ENCODE results near the gene PPFIA1. TPM values are rescaled to one million over a fixed set of nuclear protein-coding genes. Genes with fewer than 3 reads are reported as not detected.
A peak's percentile ranks its signal among the peaks of the same experiment; 100 is the strongest.

PPFIA1 gene
- total RNA-seq, 1 experiment from 2014 or later: 45.1 TPM

DNA sequence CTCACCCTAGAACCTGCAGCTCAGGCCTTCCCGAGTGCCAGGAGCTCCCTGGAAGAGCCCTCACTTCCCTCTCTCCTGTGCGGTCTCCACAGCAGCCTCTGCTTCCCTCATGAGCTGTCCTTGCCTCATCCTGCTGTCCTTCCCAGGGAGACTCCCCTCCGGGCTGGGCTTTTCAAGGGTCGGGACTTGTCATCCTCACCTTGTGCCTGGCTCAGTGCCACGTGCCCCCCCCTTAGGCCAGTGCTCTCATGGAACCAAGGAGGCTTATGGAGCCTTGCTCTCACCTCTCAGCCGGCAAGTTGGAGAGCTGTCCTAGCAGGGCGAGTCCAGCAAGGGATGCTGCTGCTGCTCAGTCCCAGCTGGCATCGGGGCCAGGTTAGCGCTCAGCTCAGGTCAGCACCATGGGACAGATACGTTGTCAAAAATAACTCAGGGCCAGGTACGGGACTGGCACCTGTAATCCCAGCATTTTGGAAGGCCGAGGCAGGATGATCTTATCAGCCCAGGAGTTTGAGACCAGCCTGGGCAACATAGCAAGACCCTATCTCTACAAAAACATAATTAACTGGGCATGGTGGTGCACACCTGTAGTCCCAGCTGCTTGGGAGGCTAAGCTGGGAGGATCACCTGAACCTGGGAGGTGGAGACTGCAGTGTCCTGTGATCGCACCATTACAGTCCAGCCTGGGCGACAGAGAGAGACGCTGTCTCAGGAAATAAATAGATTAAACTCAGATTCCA, 141.4 kb downstream of the PPFIA1 start:
- no peak for DNase-seq (ENCODE audit: low read depth)

DNA sequence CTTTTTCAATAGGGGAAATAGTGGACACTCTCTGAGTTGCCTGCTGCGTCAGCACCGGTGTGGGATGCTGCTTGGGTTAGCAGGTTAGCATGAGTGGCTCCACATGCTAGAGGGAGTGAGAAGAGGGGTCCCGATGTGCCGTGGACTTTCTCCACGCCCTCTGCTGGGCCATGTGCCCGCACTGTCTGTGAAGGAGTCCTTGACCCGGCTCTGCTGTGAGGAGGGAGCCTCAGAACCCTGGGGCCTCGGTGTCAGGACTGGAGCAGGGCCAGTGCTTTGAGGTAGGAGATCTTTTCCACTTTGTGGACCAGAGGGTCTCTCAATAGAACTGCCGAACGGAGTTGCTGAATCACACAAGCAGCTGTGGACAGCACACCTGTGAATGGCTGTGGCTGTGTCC, 142.7 kb downstream of the PPFIA1 start:
- no peak for DNase-seq (ENCODE audit: low read depth)

DNA sequence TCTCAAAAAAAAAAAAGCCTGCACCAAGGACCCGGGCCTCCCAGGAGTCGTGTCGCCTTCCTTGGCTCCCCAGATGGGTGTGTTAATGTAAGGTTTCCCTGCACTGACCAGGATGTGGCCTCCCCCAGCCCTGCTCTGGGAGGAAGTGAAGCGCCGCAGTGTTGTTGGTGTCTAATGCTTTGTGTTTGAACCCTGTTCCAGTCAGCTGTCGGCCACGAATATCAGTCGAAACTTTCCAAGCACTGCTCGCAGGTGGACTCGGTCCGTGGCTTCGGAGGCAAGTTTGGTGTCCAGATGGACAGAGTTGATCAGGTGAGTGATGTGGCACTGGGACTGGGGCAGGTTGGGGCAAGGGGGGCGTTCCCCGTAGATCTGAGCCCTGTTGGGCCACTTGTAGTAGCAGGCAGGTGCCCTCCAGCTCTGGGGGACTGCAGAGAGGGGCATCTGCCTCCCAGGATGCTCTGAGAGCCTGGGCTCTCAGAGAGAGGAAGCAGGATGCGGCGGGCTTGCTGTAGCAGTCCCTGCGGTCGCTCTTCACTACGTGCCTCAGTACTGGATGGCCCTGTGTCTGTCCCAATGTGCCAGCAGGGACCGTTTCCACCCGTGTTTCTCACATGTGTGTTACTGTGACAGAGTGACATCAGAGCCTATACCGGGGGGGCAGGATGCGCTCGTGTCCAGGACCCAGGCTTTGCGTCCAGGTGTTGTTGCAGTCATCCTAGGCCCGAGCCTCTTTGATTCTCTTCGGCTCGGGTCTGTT, 144.0 kb downstream of the PPFIA1 start:
- DNase-seq (ENCODE audit: low read depth): no peak

DNA sequence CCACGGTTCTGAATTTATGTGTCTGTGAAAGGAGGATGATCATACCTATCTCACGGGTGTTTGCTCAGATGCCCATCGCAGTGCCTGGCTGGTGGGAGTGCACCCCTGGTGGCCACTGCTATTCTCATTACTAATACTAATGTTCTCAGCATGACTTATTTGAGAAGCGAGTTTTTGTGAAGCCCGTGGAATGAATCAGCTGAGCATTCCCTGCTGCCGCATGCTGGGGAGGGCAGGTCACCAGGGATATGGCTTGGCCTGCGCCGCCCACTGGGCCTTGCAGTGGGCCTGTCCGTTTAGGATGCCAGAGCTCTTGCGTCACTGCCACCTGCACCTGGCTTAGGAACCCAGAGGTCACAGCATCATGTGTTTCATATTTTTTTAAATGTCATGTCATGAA, 144.7 kb downstream of the PPFIA1 start:
- DNase-seq (ENCODE audit: low read depth): peak; percentile 74

DNA sequence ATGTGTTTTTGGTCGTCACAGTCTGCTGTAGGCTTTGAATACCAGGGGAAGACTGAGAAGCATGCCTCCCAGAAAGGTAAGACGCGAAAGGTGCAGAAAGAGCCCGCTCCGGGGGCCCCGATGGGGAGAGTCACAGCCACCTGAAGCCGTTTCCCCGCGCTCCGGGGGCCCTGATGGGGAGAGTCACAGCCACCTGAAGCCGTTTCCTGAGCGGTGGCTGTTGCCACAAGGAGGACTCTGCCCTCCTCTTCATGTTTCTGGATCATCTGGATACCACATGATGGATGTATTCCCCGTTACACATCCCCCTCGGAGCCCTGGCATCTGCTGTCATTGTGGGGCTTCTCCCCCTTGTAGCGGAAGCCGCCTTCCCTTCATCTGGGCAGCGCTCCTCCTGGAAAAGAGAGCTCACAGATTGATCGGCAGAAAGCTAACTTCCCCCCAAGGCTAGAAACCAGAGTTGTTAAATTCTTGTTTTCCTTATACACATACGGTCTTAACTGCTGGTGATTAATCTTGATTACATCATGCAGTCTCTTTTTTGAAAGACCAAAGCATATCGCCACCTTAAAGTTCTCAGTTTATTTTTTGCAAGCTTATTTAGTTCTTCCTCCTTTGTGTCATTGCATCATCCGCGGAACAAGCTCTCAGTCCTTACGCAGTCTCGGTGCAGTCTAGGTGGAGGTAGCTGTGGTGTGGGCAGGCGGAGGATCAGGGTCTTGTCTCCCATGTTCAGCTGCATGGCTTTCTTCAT, 145.3 kb downstream of the PPFIA1 start:
- DNase-seq (ENCODE audit: low read depth): no peak

DNA sequence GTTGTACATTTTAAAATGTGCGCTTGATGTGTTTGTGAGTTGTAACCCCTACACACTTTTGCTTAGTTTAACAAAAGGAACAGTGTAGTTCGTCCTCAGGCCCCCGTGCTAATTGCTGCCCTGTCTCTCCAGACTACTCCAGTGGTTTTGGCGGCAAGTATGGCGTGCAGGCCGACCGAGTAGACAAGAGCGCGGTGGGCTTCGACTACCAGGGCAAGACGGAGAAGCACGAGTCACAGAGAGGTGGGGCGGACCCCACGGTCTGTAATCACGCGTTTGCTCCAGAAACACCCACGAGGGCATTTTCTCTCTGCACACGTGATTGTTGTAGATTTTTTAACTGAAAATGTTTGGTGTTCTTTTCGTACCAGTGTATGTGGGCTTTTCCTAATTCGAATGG, 146.4 kb downstream of the PPFIA1 start:
- DNase-seq (ENCODE audit: low read depth): no peak

DNA sequence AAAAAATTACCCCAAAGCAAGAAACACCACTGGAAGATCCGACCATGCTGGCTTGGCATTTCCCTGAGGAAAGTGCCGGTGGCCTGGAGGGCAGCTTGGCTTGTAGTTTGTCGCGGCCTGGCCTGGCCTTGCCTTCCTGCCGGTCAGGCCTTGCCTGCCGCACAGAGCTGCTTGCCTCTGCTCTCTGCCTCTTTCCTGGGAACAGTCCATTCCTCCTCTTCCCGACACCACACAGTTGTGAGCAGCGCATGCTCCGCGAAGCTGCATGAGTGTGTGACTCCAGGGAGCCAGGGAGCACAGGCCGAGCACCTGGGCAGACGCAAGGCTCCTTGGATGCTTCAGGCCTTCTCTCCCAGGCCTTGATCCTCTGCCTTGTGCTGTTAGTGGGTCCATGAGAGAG, 147.6 kb downstream of the PPFIA1 start:
- DNase-seq (ENCODE audit: low read depth): no peak

DNA sequence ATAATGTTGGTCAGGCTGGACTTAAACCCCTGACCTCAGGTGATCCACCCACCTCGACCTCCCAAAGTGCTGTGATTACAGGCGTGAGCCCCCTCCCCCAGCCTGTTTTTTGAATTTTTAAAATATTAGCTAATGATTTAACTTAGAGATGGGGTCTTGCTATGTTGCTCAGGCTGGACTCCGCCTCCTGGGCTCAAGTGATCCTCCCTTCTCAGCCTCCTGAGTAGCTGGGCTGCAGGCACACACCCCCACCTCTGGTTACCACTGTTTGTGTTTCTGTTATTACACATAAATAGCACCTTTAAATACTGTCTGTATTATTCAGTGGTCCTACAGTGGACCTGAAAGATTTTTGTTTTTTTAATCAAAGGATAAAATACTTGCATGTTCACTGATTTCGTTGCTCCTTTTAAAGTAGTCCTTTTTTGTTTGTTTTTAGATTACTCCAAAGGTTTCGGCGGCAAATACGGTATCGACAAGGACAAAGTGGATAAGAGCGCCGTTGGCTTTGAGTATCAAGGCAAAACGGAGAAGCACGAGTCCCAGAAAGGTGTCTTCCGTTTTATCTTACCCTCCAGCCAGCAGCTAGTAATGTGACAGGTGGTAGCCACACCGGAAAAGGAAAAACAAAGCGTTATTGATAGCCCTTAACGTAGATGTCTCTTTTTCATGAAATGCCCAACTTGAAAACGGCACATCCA, 149.0 kb downstream of the PPFIA1 start:
- no peak for DNase-seq (ENCODE audit: low read depth)

DNA sequence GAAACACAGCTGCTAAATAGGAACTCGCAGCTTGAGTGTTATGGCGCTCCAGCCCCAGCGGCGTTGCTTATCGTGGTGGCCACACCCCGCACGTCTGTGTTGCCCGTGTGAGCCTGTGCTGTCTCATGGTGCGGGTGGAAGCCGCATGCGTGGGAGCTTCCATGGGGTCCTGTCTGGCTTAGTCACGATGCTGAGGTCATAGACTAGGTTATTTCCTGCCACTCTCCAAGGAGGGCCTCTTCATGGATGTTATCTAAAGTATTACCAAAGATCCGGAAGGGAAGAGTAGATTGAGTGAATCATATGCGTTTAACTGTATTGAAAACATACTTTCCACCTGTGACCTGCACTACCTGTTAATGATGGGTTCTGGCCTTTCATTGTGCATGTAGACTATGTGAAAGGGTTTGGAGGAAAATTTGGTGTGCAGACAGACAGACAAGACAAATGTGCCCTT, 149.5 kb downstream of the PPFIA1 start:
- DNase-seq (ENCODE audit: low read depth): no peak

DNA sequence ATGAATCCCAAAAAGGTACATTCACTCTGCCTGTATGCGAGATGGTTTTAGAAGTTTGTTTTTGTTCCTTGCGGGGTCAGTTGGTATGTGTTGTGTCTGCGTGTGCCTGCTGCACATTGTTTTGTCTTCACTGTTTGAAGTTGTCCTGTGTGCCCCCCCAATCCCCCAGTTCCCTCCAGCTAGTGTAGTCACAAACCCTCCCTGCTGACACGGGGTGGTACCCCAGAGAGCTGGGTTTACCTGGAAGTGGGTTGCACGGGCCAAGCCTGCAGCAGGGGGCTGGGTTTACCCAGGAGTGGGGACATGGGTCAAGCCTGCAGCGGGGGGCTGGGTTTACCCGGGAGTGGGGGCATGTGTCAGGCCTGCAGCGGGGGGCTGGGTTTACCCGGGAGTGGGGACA, 150.0 kb downstream of the PPFIA1 start:
- DNase-seq (ENCODE audit: low read depth): no peak

DNA sequence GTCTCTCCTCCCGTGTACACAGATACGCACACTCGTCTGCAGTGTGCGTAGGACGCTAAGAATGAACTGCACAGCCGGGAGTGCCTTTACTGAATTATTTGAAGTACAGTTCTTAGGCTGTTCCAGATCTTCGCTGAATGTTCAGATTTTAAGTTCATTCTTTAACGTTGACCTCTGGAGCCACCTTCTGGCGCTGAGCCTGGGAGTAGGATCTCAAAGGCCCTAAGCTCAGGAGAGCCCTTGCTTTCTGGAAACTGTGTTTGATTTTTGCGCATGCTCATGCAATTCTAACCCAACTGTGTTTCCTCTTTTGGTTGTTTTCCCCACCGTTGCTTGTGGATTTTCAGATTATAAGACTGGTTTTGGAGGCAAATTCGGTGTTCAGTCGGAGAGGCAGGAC, 150.6 kb downstream of the PPFIA1 start:
- no peak for DNase-seq (ENCODE audit: low read depth)

DNA sequence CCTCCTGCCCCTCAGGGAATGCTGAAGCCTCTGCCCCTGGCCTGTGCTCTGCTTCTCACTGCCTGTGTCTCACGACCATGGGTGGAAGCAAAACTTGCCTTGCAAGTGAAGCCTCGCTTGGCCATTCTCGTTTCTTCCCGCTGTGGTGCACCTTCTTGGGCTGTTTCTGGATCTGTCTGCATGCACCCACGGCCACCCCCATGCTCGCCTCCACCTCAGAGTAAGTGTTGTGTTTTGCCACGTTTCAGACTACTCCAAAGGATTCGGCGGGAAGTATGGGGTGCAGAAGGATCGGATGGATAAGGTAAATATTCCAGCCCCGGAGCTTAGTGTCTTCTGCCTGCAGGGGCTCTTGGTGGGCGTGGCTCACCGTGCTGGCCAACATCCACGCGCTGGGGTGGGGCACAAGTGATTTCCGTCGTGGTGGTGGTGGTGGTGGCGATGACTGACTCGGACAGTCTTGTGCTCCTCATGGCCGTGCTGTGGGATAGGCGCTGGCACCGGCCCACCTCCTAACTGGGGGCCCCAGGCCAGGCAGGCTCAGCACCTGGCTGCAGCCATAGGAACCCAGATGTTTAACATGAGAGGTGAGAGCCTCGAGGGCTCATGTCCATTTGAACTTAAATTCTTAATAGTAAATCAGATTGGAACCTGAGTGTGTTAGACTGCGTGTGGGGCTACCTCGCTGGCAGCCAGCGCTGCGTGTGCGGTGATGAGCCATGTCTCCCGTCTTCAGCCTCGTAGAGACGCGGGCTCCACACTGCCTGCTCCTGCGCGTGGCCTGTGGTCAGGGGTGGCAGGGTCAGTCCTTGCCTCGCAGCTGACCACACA, 152.4 kb downstream of the PPFIA1 start:
- no peak for DNase-seq (ENCODE audit: low read depth)

DNA sequence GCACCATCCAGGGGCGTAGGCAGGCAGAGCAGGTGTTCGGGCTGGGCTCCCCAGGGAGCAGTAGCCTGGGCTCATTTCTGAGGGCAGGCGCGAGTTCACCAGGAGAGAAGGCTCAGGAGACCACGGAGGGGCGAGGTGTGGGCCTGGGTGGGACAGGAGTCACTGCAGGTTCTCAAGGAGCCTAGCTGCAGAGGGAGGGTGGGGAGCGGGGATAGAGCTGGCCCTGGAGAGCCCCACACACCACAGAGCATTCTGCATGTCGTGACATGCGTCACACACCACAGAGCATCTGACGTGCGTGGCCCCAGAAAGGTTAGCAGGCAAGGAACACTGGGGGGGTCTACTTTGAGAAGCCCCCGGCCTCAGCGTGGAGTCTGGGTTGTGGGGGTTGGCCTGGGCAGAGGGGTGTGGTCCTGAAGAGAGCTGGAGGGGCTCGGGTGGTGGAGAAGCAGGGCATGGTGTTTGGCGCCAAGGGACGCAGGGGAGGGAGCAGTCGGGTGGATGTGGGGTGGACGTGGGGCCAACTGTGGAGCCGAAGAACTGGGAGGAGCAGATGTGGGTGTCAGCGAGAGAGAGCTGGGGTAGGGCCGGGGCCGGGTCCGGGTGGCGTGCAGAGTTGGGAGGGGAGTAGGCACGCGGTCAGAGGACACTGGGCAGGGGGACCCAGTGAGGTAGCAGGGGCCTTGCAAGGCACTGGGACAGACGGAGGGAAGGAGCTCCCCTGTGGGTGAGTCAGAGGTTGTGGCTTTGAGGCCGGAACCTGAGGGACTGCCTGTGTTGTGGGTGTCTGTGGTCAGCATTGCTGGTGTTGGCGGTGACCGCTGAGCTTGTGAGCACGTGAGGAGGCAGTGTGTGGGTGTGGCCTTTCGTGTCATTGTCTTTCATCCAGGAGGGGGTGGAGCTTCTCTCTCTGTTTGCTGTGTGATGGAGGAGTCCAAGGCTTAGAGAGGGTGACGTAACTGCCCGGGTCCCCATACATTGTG, 153.3 kb downstream of the PPFIA1 start:
- DNase-seq (ENCODE audit: low read depth): peak; percentile 95

DNA sequence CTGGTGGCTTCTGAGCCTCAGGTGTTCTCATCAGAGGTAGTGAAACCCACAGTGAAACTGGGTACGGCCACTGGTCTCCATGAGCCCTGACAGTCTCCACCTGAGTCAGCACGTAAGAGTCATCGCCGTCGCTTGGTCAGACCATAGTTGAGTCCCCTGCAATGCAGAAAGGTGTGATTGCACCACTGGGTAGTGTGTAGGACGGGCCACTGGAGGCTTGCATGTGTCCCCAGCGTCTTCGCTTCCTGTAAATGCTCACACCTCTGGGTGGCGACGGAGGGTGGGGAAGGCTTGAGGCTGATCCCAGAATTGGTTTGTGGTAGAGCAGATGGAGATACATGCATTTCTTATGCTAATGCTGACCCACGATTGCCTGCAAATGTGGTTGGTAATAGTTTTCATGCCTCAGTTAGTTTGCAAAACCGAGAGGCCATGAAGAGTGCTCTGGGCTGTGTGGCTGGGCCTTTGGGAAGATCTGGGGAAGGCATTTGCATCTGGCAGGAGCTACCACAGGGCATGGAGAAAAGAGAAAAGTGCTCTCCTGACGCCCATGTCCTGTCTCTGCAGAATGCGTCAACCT, 154.4 kb downstream of the PPFIA1 start:
- no peak for DNase-seq (ENCODE audit: low read depth)

DNA sequence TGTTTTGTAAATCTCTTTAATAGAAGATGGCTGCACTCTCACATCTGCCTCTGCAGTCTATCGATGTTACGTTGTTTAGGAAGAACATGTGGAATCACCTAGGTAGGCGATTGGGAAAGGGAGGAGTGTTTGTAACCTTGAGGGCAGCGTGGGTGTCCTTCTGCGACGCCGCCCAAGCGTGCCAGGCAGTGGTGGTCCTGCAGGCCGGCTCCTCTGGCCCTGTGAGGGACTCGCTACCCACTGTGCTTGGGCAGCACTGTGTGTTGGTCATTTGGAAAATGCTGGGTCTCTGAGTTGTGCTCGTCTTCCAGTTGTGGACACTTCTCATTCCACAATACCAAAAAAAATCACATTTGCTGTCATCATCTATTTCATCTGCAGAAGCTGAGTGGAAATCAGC, 156.9 kb downstream of the PPFIA1 start:
- DNase-seq (ENCODE audit: low read depth): no peak

DNA sequence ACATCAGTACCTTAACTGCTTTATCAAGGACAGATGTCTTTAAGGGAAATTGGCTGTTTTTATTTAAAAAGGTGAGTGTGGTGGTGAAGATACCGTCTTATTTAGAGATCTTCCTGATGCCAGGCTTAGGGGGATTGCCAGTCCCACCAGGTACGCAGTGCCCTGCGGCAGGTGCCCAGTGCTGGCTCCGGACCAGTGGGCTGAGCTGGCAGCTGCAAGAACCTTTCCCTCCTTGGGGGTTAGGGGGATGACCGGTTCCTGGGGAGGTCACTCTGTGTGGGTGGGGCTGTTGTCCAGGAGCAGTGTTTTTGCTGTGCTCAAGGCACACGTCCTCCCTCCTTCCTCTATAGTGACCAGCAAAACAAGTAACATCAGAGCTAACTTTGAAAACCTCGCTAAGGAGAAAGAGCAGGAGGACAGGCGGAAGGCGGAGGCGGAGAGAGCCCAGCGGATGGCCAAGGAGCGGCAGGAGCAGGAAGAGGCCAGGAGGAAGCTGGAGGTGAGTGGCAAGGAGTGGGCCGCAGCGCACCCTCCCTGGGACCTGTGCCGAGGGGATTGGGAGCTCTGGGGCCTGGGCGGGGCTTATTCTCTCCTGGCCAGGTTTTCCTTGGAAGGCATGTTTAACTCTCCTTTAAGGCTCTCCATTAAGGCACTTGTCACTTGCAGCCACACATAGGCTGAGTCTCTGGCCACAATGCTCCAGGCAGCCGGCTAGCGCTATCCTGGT, 158.4 kb downstream of the PPFIA1 start:
- DNase-seq (ENCODE audit: low read depth): no peak

DNA sequence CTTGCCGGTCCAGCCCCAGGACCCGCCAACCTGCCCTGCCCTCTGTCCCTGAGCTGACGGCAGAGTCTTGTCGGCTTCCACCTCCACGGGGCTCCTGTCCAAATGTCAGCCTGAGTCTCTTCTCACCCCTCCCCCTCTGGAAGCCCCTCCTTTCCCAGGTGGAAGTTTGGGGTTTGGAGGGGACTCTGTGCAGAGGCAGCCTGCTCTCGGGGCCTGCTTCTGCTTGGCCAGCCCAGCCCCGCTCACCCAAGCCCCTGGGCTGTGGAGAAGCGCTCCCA, 158.9 kb downstream of the PPFIA1 start:
- DNase-seq (ENCODE audit: low read depth): no peak

DNA sequence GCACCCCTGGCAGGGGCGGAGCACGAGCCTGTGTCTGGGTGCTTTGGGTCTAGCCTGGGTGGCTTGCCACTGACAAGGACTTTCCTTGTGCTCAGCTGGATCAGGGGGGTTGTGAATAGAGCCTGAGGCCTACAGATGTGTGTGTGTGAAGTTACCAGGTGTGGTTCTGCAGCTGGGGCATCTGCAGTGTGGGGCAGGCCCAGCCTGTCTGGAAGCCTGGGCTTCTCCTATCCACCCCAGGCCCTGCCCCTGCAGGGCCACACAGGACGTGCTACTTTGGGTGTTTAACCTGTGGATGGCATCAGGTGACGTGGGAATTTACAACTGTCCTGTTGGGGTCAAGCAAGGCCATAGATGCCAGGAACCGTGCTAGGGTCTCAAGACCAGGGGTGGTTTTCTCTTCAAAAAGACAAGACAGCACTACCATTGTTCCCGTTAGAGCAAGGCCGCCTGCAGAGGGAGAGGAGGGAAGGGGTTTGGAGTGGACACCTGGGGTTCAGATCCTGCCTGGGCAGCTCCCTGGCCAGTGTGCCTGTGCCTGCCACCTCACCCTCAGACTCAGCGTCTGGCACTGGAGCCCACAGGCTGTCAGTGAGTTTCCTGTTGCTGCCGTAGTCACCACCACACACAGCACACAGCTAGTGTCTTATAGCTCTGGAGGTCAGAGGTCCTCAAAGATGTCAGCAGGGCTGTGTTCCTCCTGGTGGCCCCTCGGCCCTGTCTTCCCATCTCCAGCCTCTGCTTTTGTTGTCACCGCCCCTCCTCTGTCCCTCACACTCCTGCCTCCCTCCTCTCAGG, 159.4 kb downstream of the PPFIA1 start:
- no peak for DNase-seq (ENCODE audit: low read depth)
